Suprapubic skin (tissue), 4 donors: ENCODE measurements around the gene AKAP12. TPM values are rescaled to one million over a fixed set of nuclear protein-coding genes. Genes with fewer than 3 reads are reported as not detected.

Experiments used
- DNase-seq, 2 donors: peaks; one replicate each; pipeline ENCODE4 v3.0.0-alpha.2; 2019; ENCODE audit warnings: low spot score in 2 of 2
- H3K27ac ChIP-seq: fragments of 200-600 bp; sonication (generic); one replicate; pipeline ENCODE4 v1.5.1; 2019
- H3K27me3 ChIP-seq: fragments of 200-600 bp; sonication (generic); one replicate; pipeline ENCODE4 v1.5.1; 2019
- H3K36me3 ChIP-seq: fragments of 200-600 bp; sonication (generic); one replicate; pipeline ENCODE4 v1.5.1; 2019
- H3K4me1 ChIP-seq: fragments of 200-600 bp; sonication (generic); one replicate; pipeline ENCODE4 v1.5.1; 2019
- H3K4me3 ChIP-seq: fragments of 200-600 bp; sonication (generic); one replicate; pipeline ENCODE4 v1.5.1; 2019; ENCODE audit warnings: mild to moderate bottlenecking
- H3K9me3 ChIP-seq: fragments of 200-600 bp; sonication (generic); one replicate; pipeline ENCODE4 v1.5.1; 2019
- EP300 ChIP-seq: sonication (generic); formaldehyde crosslinking; IDR thresholded peaks from one replicate; pipeline ENCODE4 v1.6.1; 2017; ENCODE audit warnings: antibody characterized with exemption
- POLR2A ChIP-seq, 2 donors: fragments of 450-650 bp; IDR thresholded peaks; one replicate each; pipeline ENCODE4 v1.6.1; 2017; ENCODE audit warnings: antibody characterized with exemption in 2 of 2, mild to moderate bottlenecking in 2 of 2, moderate library complexity in 2 of 2
- POLR2AphosphoS5 ChIP-seq, 3 donors: sonication (generic); formaldehyde crosslinking; IDR thresholded peaks; one replicate each; pipeline ENCODE4 v1.6.1; 2017; ENCODE audit warnings: antibody characterized with exemption in 3 of 3
- WGBS: methylation state at CpG from one replicate; pipeline ENCODE4 v1.1.5; 2018; 5-methylcytosine and 5-hydroxymethylcytosine counted together
- total RNA-seq, 4 donors: library from RNA; depleted of rRNA; stranded (reverse); fragments of >200 nt; gene quantifications; one replicate each; pipeline ENCODE4 v1.1.0, GENCODE V29; 2016
- TF ChIP-seq, protein P1 (sequence below), 2 donors: fragments of 200-600 bp in 1 of 2; fragments of 450-650 bp in 1 of 2; sonication (generic) in 1 of 2; IDR thresholded peaks; one replicate each; pipeline ENCODE4 v1.5.1; 2016 to 2019; ENCODE audit warnings: antibody characterized with exemption in 2 of 2, mild to moderate bottlenecking in 1 of 2, moderate library complexity in 1 of 2

Gene AKAP12
- total RNA-seq, 4 donors from 2014 or later: 7.2 to 20.1 (median 11.9) TPM

DNA sequence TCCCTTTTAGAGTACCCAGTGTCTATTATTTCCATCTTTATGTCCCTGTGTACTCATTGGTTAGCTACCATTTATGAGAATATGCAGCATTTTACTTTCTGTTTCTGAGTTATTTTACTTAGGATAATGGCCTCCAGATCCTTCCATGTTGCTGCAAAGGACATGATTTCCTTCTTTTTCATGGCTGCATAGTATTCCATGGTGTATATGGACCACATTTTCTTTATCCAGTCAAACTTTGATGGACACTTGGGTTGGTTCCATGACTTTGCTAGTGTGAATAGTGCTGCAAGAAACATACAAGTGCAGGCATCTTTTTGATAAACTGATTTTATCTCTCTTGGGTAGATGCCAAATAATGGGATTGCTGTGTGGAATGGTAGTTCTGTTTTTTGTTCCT lies 96.2 kb downstream of the AKAP12 start:
- Histone ChIP-seq H3K27ac (no peak overlapping the region), H3K4me3 (no peak overlapping the region), H3K4me1 (peaks cover 3% of the 10 kb centered on the region), H3K9me3 (no peaks in the 10 kb centered on the region), H3K36me3 (no peaks in the 10 kb centered on the region), H3K27me3 (no peaks in the 10 kb centered on the region)
- no peak for DNase-seq
- TF ChIP-seq EP300 (no peak), POLR2AphosphoS5 (IDR thresholded peaks at IDR 0.05) (no peak), POLR2A (IDR thresholded peaks at IDR 0.05) (no peak)
- TF ChIP-seq, protein P1, sequence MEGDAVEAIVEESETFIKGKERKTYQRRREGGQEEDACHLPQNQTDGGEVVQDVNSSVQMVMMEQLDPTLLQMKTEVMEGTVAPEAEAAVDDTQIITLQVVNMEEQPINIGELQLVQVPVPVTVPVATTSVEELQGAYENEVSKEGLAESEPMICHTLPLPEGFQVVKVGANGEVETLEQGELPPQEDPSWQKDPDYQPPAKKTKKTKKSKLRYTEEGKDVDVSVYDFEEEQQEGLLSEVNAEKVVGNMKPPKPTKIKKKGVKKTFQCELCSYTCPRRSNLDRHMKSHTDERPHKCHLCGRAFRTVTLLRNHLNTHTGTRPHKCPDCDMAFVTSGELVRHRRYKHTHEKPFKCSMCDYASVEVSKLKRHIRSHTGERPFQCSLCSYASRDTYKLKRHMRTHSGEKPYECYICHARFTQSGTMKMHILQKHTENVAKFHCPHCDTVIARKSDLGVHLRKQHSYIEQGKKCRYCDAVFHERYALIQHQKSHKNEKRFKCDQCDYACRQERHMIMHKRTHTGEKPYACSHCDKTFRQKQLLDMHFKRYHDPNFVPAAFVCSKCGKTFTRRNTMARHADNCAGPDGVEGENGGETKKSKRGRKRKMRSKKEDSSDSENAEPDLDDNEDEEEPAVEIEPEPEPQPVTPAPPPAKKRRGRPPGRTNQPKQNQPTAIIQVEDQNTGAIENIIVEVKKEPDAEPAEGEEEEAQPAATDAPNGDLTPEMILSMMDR (IDR thresholded peaks at IDR 0.05): no peak

- H3K4me3 ChIP-seq: no peak overlapping the region
- no peak overlapping the region for H3K27ac ChIP-seq
- H3K9me3 ChIP-seq: no peaks in the 10 kb centered on the region
- no peaks in the 10 kb centered on the region for H3K27me3 ChIP-seq
- no peaks in the 10 kb centered on the region for H3K36me3 ChIP-seq
- H3K4me1 ChIP-seq: peaks cover 3% of the 10 kb centered on the region
- WGBS: 85% methylated on average over 11 of the region's 11 CpGs
- TF ChIP-seq, protein P1 (IDR thresholded peaks at IDR 0.05): no peak
- TF ChIP-seq POLR2A (IDR thresholded peaks at IDR 0.05): no peak
- TF ChIP-seq EP300: no peak
- no peak for TF ChIP-seq POLR2AphosphoS5 (IDR thresholded peaks at IDR 0.05)
- no peak for DNase-seq
Observed at GRCh38 chr6:151338651-151339200, 99.0 kb downstream of the AKAP12 start.

GRCh38 chr6:151339369-151339768 lies 99.6 kb downstream of the AKAP12 start:
- DNase-seq: no peak
- H3K9me3 ChIP-seq: no peaks in the 10 kb centered on the region
- WGBS: 88% methylated on average over 4 of the region's 4 CpGs
- H3K4me1 ChIP-seq: peaks cover 3% of the 10 kb centered on the region
- no peak overlapping the region for H3K4me3 ChIP-seq
- TF ChIP-seq, protein P1 (IDR thresholded peaks at IDR 0.05): no peak
- TF ChIP-seq EP300: no peak
- TF ChIP-seq POLR2AphosphoS5 (IDR thresholded peaks at IDR 0.05): no peak
- TF ChIP-seq POLR2A (IDR thresholded peaks at IDR 0.05): no peak
- no peaks in the 10 kb centered on the region for H3K27me3 ChIP-seq
- H3K36me3 ChIP-seq: no peaks in the 10 kb centered on the region
- H3K27ac ChIP-seq: no peak overlapping the region

DNA sequence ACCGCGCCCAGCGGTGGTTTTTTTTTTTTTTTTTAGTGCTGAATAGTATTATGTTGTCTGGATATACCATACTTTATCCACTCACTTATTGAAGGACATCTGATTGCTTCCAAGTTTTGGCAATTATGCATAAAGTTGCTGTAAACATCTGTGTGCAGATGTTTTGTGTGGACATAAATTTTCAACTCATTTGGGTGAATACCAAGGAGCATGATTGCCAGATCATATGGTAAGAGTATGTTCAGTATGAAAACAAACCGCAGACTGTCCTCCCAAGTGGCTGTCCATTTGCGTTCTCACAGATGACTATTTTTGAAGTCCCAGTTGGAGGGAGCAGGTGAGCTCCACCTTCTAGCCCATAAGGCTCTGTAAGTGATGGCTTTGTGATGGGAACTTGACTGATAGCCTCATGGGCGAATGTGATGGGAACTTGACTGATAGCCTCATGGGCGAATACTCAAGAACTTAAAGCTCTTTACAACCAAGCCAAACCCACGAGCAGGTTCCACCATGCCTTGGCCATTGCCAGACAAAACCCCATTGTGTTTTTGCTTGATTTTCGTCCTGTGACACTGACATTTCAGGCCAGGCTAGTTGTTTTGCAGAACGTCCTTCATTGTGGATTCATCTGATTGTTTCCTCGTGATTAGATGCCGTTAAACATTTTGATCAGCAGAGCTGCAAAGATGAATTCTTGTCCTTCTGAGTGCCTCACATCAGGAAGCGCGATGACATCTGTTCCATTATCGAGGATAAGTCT lies 100.6 kb downstream of the AKAP12 start:
- no peak overlapping the region for H3K4me3 ChIP-seq
- WGBS: 80% methylated on average over 15 of the region's 15 CpGs
- DNase-seq: no peak

More for the DNA sequence above, 100.6 kb downstream of the AKAP12 start:
- H3K27me3 ChIP-seq: no peaks in the 10 kb centered on the region
- no peak overlapping the region for H3K27ac ChIP-seq
- no peaks in the 10 kb centered on the region for H3K4me1 ChIP-seq
- no peaks in the 10 kb centered on the region for H3K36me3 ChIP-seq
- no peaks in the 10 kb centered on the region for H3K9me3 ChIP-seq
- no peak for TF ChIP-seq EP300
- TF ChIP-seq, protein P1 (IDR thresholded peaks at IDR 0.05): no peak
- no peak for TF ChIP-seq POLR2A (IDR thresholded peaks at IDR 0.05)
- no peak for TF ChIP-seq POLR2AphosphoS5 (IDR thresholded peaks at IDR 0.05)
